Measurements from ENCODE around the gene OXCT1. TPM values are rescaled to one million over a fixed set of nuclear protein-coding genes. Genes with fewer than 3 reads are reported as not detected.

The OXCT1 gene
- total and polyA plus RNA-seq, 12 donors = 3.3 to 31.9 (median 11.9) TPM

GRCh38 chr5:41795125-41795524 lies 75.1 kb downstream of the OXCT1 start:
- intact Hi-C loops (cut with DNase I) = no loop called here
- no peak overlapping the region for H3K27ac ChIP-seq
- 89 to 94% (median 91%) methylated on average over 6 of the region's 6 CpGs for WGBS, 4 donors

GRCh38 chr5:41794471-41794870 lies 75.8 kb downstream of the OXCT1 start:
- 55 to 78% (median 61%) methylated on average over 4 of the region's 4 CpGs for WGBS, 4 donors
- no peaks in the 10 kb centered on the region for H3K27me3 ChIP-seq
- no peaks in the 10 kb centered on the region for H3K9me3 ChIP-seq (replicated peaks in 1 of 3)
- peaks cover 0 to 4% of the 10 kb centered on the region in 2 donors for H3K4me1 ChIP-seq (replicated peaks in 1 of 2)
- TF ChIP-seq CTCF (IDR thresholded peaks at IDR 0.05) (no peak), POLR2A (IDR thresholded peaks at IDR 0.05) (no peak)
- H3K4me3 ChIP-seq = no peak overlapping the region
- H3K36me3 ChIP-seq (replicated peaks in 1 of 2) = no peaks in the 10 kb centered on the region
- H3K27ac ChIP-seq = no peak overlapping the region
- intact Hi-C loops (cut with DNase I) = no loop called here
- DNase-seq = no peak

More at GRCh38 chr5:41795125-41795524, 75.1 kb downstream of the OXCT1 start:
- TF ChIP-seq CTCF (IDR thresholded peaks at IDR 0.05) (no peak), POLR2A (IDR thresholded peaks at IDR 0.05) (no peak)
- Histone ChIP-seq H3K4me1 (replicated peaks in 1 of 2) (peaks cover 0 to 4% of the 10 kb centered on the region in 2 donors), H3K9me3 (replicated peaks in 1 of 3) (no peaks in the 10 kb centered on the region), H3K4me3 (no peak overlapping the region), H3K27me3 (no peaks in the 10 kb centered on the region), H3K36me3 (replicated peaks in 1 of 2) (no peaks in the 10 kb centered on the region)
- no peak for DNase-seq

- WGBS, 4 donors = 83 to 88% (median 86%) methylated on average over 3 of the region's 3 CpGs
- TF ChIP-seq CTCF (IDR thresholded peaks at IDR 0.05) (no peak), POLR2A (IDR thresholded peaks at IDR 0.05) (no peak)
- intact Hi-C loops (cut with DNase I) = no loop called here
- DNase-seq = no peak
- H3K9me3 ChIP-seq (replicated peaks in 1 of 3) = no peaks in the 10 kb centered on the region
- no peaks in the 10 kb centered on the region for H3K36me3 ChIP-seq (replicated peaks in 1 of 2)
- no peak overlapping the region for H3K27ac ChIP-seq
- H3K4me1 ChIP-seq (replicated peaks in 1 of 2) = peaks cover 5 to 7% of the 10 kb centered on the region in 2 donors
- no peak overlapping the region for H3K4me3 ChIP-seq
- no peaks in the 10 kb centered on the region for H3K27me3 ChIP-seq
Observed at GRCh38 chr5:41793141-41793770, 77.0 kb downstream of the OXCT1 start.

GRCh38 chr5:41790038-41790776 lies 80.0 kb downstream of the OXCT1 start:
- Histone ChIP-seq H3K4me1 (replicated peaks in 1 of 2) (peaks cover 5 to 11% of the 10 kb centered on the region in 2 donors), H3K27ac (no peak overlapping the region), H3K27me3 (no peaks in the 10 kb centered on the region), H3K4me3 (no peak overlapping the region), H3K36me3 (replicated peaks in 1 of 2) (no peaks in the 10 kb centered on the region), H3K9me3 (replicated peaks in 1 of 3) (no peaks in the 10 kb centered on the region)
- TF ChIP-seq CTCF (IDR thresholded peaks at IDR 0.05) = no peak
- no peak for TF ChIP-seq POLR2A (IDR thresholded peaks at IDR 0.05)
- 85 to 92% (median 86%) methylated on average over 6 of the region's 6 CpGs for WGBS, 4 donors
- intact Hi-C loops (cut with DNase I) = no loop called here
- DNase-seq = no peak
